Neural cell (in vitro differentiated cells): ENCODE data around the gene DTX1. TPM values are rescaled to one million over a fixed set of nuclear protein-coding genes. Genes with fewer than 3 reads are reported as not detected.
A peak's percentile ranks its signal among the peaks of the same experiment; 100 is the strongest.

ENCODE experiments used
- H2AFZ ChIP-seq: fragments of 200-600, 300-800 bp; sonication (generic), shearing (Covaris generic); 2 replicates; pipeline ENCODE4 v1.6.0; 2014; ENCODE audit warnings: low read depth, mild to moderate bottlenecking, antibody characterized with exemption, low read length, moderate library complexity
- H3F3A ChIP-seq: fragments of 200-600 bp; shearing (Covaris generic); 2 replicates; pipeline ENCODE4 v1.6.1; 2016; ENCODE audit warnings: mild to moderate bottlenecking, moderate library complexity, mixed read lengths, antibody characterized with exemption, low read length; ENCODE audit not compliant: insufficient read depth, poor library complexity, severe bottlenecking
- H3K27ac ChIP-seq: fragments of 200-600, 300-800 bp; sonication (generic), shearing (Covaris generic); 2 replicates; pipeline ENCODE4 v1.5.1; 2014; ENCODE audit warnings: mild to moderate bottlenecking, low read length, moderate library complexity
- H3K27me3 ChIP-seq: fragments of 300-800, 200-600 bp; sonication (generic), shearing (Covaris generic); 2 replicates; pipeline ENCODE4 v1.6.0; 2014; ENCODE audit warnings: mild to moderate bottlenecking, low read depth, low read length, moderate library complexity; ENCODE audit not compliant: insufficient read depth
- H3K36me3 ChIP-seq: fragments of 300-800, 200-600 bp; sonication (generic), shearing (Covaris generic); 2 replicates; pipeline ENCODE4 v1.5.1; 2014; ENCODE audit warnings: mild to moderate bottlenecking, antibody characterized with exemption, low read length, moderate library complexity; ENCODE audit not compliant: insufficient read depth
- H3K4me2 ChIP-seq: fragments of 300-800, 200-600 bp; sonication (generic), shearing (Covaris generic); 2 replicates; pipeline ENCODE4 v1.6.0; 2014; ENCODE audit warnings: mild to moderate bottlenecking, low read length
- H3K4me3 ChIP-seq: fragments of 300-800, 200-600 bp; sonication (generic), shearing (Covaris generic); 2 replicates; pipeline ENCODE4 v1.5.1; 2014; ENCODE audit warnings: mild to moderate bottlenecking, low read length, moderate library complexity
- H3K79me2 ChIP-seq: fragments of 200-600 bp; shearing (Covaris generic); replicated peaks from 2 replicates; pipeline ENCODE4 v1.6.0; 2014; ENCODE audit warnings: mild to moderate bottlenecking, low read length, moderate library complexity; ENCODE audit not compliant: insufficient read depth
- H3K9ac ChIP-seq: fragments of 300-800, 200-600 bp; sonication (generic), shearing (Covaris generic); 2 replicates; pipeline ENCODE4 v1.6.1; 2016; ENCODE audit warnings: mild to moderate bottlenecking, low read length, mixed read lengths
- H3K9me2 ChIP-seq: fragments of 200-600 bp; shearing (Covaris generic); 2 replicates; pipeline ENCODE4 v1.6.1; 2016; ENCODE audit warnings: mild to moderate bottlenecking, low read length, mixed read lengths; ENCODE audit not compliant: insufficient read depth
- H3K9me3 ChIP-seq: fragments of 200-600, 300-800 bp; sonication (generic), shearing (Covaris generic); 2 replicates; pipeline ENCODE4 v1.6.1; 2016; ENCODE audit warnings: mild to moderate bottlenecking, mixed run types, low read length, moderate library complexity, mixed read lengths
- H4K20me1 ChIP-seq: fragments of 200-600 bp; shearing (Covaris generic); 2 replicates; pipeline ENCODE4 v1.6.1; 2016; ENCODE audit warnings: mild to moderate bottlenecking, mixed run types; ENCODE audit not compliant: insufficient read depth
- CTCF ChIP-seq: fragments of 450-650 bp; IDR thresholded peaks from 2 replicates; pipeline ENCODE4 v1.5.1; 2014; ENCODE audit warnings: antibody characterized with exemption, mild to moderate bottlenecking, moderate library complexity; ENCODE audit not compliant: poor library complexity, severe bottlenecking
- EP300 ChIP-seq: fragments of 450-650 bp; conservative IDR thresholded peaks from 2 replicates; pipeline ENCODE4 v1.6.1; 2014; ENCODE audit warnings: antibody characterized with exemption, mild to moderate bottlenecking, moderate library complexity; ENCODE audit not compliant: poor library complexity, severe bottlenecking
- EZH2 ChIP-seq: fragments of 200-600, 300-800 bp; shearing (Covaris generic), sonication (generic); IDR thresholded peaks from 2 replicates; pipeline ENCODE4 v1.6.1; 2014; ENCODE audit warnings: antibody characterized with exemption, low read length, borderline replicate concordance, mild to moderate bottlenecking; ENCODE audit not compliant: insufficient read depth, poor library complexity, severe bottlenecking
- MXI1 ChIP-seq: fragments of 450-650 bp; conservative IDR thresholded peaks from 2 replicates; pipeline ENCODE4 v1.6.1; 2014; ENCODE audit warnings: antibody characterized with exemption, mild to moderate bottlenecking; ENCODE audit not compliant: poor library complexity, severe bottlenecking
- POLR2AphosphoS5 ChIP-seq: IDR thresholded peaks from 2 replicates; pipeline ENCODE4 v1.6.1; 2012
- RAD21 ChIP-seq: fragments of 450-650 bp; conservative IDR thresholded peaks from 2 replicates; pipeline ENCODE4 v1.6.1; 2014; ENCODE audit warnings: antibody characterized with exemption, mild to moderate bottlenecking, moderate library complexity
- REST ChIP-seq: IDR thresholded peaks from 2 replicates; pipeline ENCODE4 v1.6.1; 2012; ENCODE audit warnings: borderline replicate concordance
- SMC3 ChIP-seq: fragments of 450-650 bp; conservative IDR thresholded peaks from 2 replicates; pipeline ENCODE4 v1.6.1; 2014; ENCODE audit warnings: antibody characterized with exemption, mild to moderate bottlenecking, moderate library complexity; ENCODE audit not compliant: poor library complexity
- TAF1 ChIP-seq: IDR thresholded peaks from 2 replicates; pipeline ENCODE4 v1.6.1; 2012; ENCODE audit warnings: low read depth
- polyA plus RNA-seq: library from polyadenylated mRNA; depleted of rRNA; stranded (reverse); fragments of >200 nt; gene quantifications from 2 replicates; pipeline ENCODE4 v1.2.3, GENCODE V29; 2014

DTX1 gene
- polyA plus RNA-seq, 1 donor from 2014 or later: 30.7 TPM

GRCh38 chr12:113119980-113120669 lies 63.6 kb downstream of the DTX1 start:
- Histone ChIP-seq H2AFZ (no peak overlapping the region), H3K4me2 (peak overlapping the region; percentile 53), H3K9ac (peak overlapping the region; percentile 10), H3K27ac (peak overlapping the region; percentile 35), H3K9me2 (no peaks in the 10 kb centered on the region), H3K79me2 (no peaks in the 10 kb centered on the region), H3K36me3 (no peaks in the 10 kb centered on the region), H3K27me3 (no peaks in the 10 kb centered on the region), H4K20me1 (no peaks in the 10 kb centered on the region), H3K9me3 (no peaks in the 10 kb centered on the region), H3K4me3 (peak overlapping the region; percentile 52), H3F3A (no peaks in the 10 kb centered on the region)
- TF ChIP-seq REST (peak; percentile 89), POLR2AphosphoS5 (peak; percentile 25), EP300 (peak; percentile 61), EZH2 (no peak), CTCF (no peak), RAD21 (peak; percentile 51), TAF1 (no peak), MXI1 (peak; percentile 59), SMC3 (peak; percentile 48)

GRCh38 chr12:113120670-113121370 lies 64.3 kb downstream of the DTX1 start:
- H3K79me2 ChIP-seq: no peaks in the 10 kb centered on the region
- H3K4me2 ChIP-seq: no peak overlapping the region
- H3K9me2 ChIP-seq: no peaks in the 10 kb centered on the region
- H3F3A ChIP-seq: no peaks in the 10 kb centered on the region
- H3K4me3 ChIP-seq: peak overlapping the region; percentile 52
- H3K27me3 ChIP-seq: no peaks in the 10 kb centered on the region
- peak overlapping the region; percentile 14 for H3K27ac ChIP-seq
- no peaks in the 10 kb centered on the region for H4K20me1 ChIP-seq
- no peaks in the 10 kb centered on the region for H3K36me3 ChIP-seq
- TF ChIP-seq POLR2AphosphoS5 (no peak), CTCF (no peak), SMC3 (no peak), TAF1 (no peak), REST (no peak), EP300 (no peak), RAD21 (no peak), EZH2 (no peak), MXI1 (no peak)
- peak overlapping the region; percentile 1 for H3K9ac ChIP-seq
- no peaks in the 10 kb centered on the region for H3K9me3 ChIP-seq
- H2AFZ ChIP-seq: no peak overlapping the region
